Omental fat pad (tissue), 4 donors: Measurements from ENCODE around the gene ECHDC1. TPM values are rescaled to one million over a fixed set of nuclear protein-coding genes. Genes with fewer than 3 reads are reported as not detected.

Experiments used
- ATAC-seq: fragments of 150-250 bp; one replicate; pipeline ENCODE4 v1.9.1; 2016; ENCODE audit warnings: mild to moderate bottlenecking, moderate library complexity; ENCODE audit not compliant: low FRiP score
- DNase-seq: peaks from one replicate; pipeline ENCODE4 v3.0.0-alpha.2; 2019; ENCODE audit warnings: low spot score
- total RNA-seq, 4 donors: library from RNA; depleted of rRNA; stranded (reverse); fragments of >200 nt; gene quantifications; one replicate each; pipeline ENCODE4 v1.1.0, GENCODE V29; 2016
- TF ChIP-seq, protein P1 (sequence below), 3 donors: fragments of 450-650 bp; IDR thresholded peaks; one replicate each; pipeline ENCODE4 v1.5.1; 2016 to 2017; ENCODE audit warnings: antibody characterized with exemption in 3 of 3, mild to moderate bottlenecking in 3 of 3, moderate library complexity in 2 of 3

The ECHDC1 gene
- total RNA-seq, 4 donors from 2014 or later, result 46.2 to 60.9 (median 60.2) TPM

DNA sequence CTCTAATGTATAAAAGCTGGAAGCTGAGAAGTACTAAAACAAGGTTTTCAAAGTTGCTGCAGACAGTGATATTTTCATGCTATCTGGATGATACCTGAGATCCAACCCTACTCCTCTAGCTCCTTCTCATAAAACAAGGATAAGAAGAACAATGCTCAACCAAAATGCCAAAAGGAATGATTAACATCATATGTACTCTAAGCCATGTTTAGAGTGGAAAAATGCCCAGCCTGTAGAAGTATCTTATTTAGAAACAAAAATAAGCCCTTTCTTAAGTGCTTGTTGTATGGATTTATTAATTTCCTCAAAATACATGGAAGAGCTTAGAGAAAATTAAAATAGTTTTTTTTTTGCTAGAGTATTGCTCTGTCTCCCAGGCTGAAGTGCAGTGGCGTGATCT lies 23.7 kb downstream of the ECHDC1 start:
- DNase-seq (no peak), ATAC-seq (no peak)
- TF ChIP-seq, protein P1, sequence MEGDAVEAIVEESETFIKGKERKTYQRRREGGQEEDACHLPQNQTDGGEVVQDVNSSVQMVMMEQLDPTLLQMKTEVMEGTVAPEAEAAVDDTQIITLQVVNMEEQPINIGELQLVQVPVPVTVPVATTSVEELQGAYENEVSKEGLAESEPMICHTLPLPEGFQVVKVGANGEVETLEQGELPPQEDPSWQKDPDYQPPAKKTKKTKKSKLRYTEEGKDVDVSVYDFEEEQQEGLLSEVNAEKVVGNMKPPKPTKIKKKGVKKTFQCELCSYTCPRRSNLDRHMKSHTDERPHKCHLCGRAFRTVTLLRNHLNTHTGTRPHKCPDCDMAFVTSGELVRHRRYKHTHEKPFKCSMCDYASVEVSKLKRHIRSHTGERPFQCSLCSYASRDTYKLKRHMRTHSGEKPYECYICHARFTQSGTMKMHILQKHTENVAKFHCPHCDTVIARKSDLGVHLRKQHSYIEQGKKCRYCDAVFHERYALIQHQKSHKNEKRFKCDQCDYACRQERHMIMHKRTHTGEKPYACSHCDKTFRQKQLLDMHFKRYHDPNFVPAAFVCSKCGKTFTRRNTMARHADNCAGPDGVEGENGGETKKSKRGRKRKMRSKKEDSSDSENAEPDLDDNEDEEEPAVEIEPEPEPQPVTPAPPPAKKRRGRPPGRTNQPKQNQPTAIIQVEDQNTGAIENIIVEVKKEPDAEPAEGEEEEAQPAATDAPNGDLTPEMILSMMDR (IDR thresholded peaks at IDR 0.05), result no peak

DNA sequence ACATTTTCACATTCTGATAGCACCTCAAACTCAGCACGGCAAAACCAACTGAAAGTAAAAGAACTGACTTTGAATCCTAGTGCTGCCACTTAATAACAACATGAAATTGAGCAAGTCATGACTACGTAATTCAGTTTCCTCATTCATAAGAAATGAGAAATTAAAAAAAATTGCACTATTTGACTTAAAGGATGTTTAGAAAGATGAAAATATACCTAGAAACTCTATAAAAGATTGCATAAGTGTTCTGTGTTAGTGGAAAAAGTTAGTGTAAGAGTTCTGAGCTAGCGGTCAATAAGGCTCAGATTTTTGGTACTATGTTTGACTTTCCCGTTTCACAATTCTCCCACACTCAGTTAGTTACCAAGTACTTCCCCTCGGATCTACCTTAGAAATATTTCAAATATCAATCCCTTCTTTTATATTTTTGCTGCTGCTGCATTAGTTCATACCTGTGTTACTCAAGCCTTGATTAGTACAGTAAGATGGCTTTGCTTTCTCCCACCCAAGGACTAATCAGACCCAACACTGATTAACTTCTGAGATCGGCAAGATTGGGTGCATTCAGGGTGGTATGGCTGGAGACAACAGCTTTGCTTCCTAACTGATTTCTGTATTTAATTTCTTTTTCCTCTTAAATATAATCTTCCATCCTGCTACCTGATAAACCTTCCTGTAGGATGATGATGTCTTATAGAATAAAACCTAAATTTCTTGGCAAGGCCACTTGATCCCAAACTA lies 25.9 kb downstream of the ECHDC1 start:
- DNase-seq (no peak), ATAC-seq (no peak)
- TF ChIP-seq, protein P1 (IDR thresholded peaks at IDR 0.05), result no peak

DNA sequence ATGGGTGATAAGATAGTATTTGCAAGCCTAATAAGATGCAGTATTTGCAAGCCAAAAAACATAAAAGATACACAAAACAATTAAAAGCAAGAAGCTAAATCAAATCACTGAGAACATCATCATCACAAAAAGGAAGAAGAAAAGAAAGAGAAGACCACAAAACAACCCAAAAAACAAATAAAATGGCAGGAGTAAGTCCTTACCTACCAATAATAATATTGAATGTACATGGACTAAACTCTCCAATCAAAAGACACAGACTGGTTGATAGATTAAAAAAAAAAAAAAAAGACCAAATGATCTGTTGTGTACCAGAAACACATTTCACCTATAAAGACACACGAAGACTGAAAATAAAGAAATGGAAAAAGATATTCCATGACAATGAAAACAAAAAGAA lies 37.7 kb downstream of the ECHDC1 start:
- TF ChIP-seq, protein P1 (IDR thresholded peaks at IDR 0.05), result no peak

DNA sequence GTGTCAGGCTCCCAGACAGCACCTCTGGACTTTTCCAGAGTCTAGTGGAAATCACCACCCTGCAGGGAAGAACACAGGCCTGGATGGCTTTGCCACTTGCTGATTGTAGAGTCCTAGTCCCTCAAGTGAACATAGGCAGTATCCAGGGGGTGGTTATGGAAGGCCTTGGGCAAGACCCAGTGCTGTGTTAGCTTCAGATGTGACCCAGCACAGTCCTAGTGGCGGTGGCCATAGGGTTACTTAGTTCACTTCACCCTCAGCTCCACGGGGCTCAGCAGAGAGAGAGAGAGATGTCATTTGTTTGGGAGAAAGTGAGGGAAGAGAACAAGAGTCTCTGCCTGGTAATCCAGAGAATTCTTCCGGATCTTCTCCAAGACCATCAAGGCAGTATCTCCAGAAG lies 39.5 kb downstream of the ECHDC1 start:
- TF ChIP-seq, protein P1 (IDR thresholded peaks at IDR 0.05), result no peak
- no peak for DNase-seq
- ATAC-seq, result no peak

More for the DNA sequence above, 37.7 kb downstream of the ECHDC1 start:
- ATAC-seq (no peak), DNase-seq (no peak)

DNA sequence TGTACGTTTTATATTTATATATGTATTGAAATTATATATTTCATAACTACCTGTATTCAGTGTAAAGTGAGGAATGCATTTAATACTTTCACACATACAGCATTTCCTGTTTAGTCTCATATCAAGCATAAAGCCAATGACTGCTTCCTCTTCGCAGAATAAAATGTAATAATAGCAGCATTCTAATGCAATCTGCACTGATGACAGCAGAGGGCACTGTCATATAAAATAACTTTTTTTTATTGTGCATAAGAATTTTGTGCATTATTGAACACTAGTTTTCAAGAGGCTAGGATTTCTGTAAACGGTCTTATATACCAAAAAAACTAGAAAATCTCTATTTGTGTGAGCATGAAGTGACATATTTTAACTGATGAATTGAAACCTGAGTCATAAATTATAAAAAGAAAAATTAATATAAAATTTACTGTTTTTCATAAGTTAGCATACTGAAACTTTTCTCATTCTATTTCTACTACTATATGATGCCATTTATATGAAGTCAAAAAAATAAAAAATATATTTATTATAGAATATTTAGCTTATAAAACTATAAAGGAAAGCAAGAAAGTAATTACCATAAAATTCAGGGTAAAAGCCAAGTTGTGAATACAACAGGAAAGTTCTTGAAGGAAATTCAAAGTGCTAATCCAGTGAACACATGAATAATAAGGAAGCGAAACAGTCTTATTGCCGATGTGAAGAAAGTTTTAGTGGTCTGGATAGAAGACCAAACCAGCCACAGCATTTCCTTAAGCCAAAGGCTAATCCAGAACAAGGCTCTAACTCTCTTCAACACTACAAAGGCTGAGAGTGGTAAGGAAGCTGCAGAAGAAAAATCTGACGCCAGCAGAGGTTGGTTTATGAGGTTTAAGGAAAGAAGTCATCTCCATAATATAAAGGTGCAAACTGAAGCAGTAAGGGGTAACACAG lies 40.4 kb downstream of the ECHDC1 start:
- ATAC-seq (peak; percentile 65), DNase-seq (peak; percentile 42)

DNA sequence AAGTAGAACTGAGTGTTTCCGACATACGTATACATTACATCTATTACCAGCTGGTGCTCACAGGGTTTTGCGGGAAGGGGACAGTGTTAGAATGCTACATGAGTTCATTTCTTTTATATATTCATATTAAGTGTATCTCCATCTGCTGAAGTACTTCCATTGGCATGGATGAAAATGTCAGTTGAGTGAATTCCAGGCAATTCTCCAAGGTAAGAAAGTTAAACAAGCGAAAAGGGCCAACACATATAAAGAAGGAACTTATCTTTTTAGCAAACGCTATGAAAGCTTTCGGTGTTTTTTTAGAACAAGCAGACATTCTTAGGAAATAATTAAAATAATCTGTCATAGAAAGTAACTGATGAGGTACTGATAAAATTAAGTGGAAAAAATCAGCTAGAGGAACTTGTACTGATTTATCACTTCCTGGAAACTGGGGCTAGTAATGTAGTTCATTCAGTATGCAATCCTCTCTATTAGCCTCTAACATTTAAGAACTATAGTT lies 42.2 kb downstream of the ECHDC1 start:
- TF ChIP-seq, protein P1 (IDR thresholded peaks at IDR 0.05), result no peak
- no peak for DNase-seq
- no peak for ATAC-seq

More for the DNA sequence above, 40.4 kb downstream of the ECHDC1 start:
- TF ChIP-seq, protein P1 (IDR thresholded peaks at IDR 0.05), result no peak
